ENCODE data around the gene PLCE1. TPM values are rescaled to one million over a fixed set of nuclear protein-coding genes. Genes with fewer than 3 reads are reported as not detected.

The PLCE1 gene
- total and polyA plus RNA-seq, 2 experiments from 2014 or later, result 4.7 to 10.8 TPM

- peaks cover 44% of the 10 kb centered on the region for H3K4me1 ChIP-seq (ENCODE audit: insufficient read depth)
- H3K9me2 ChIP-seq (replicated peaks; ENCODE audit: insufficient read depth), result no peaks in the 10 kb centered on the region
- no peaks in the 10 kb centered on the region for H3K9me3 ChIP-seq (ENCODE audit: low read depth)
- H3K36me3 ChIP-seq (replicated peaks; ENCODE audit: insufficient read depth, low read depth), result no peaks in the 10 kb centered on the region
- 89% methylated on average over 3 of the region's 3 CpGs for WGBS (ENCODE audit: low lambda C conversion rate, missing lambda C conversion rate)
- no peak for DNase-seq (ENCODE audit: low spot score)
- H2AFZ ChIP-seq, result no peak overlapping the region
- no peaks in the 10 kb centered on the region for H4K20me1 ChIP-seq (ENCODE audit: insufficient read depth, poor library complexity, severe bottlenecking)
- TF ChIP-seq EZH2 (IDR thresholded peaks at IDR 0.05; ENCODE audit: borderline replicate concordance), result no peak
- no peak for TF ChIP-seq CTCF (IDR thresholded peaks at IDR 0.05; ENCODE audit: poor library complexity)
- no peak for TF ChIP-seq EZH2phosphoT487 (IDR thresholded peaks at IDR 0.05; ENCODE audit: low read depth, severe bottlenecking, unreplicated experiment)
- H3K27ac ChIP-seq, result no peak overlapping the region
- no peaks in the 10 kb centered on the region for H3K27me3 ChIP-seq
- peaks cover 38% of the 10 kb centered on the region for H3K79me2 ChIP-seq
- H3K4me2 ChIP-seq, result no peak overlapping the region
- no peak overlapping the region for H3K4me3 ChIP-seq
Observed at GRCh38 chr10:94002156-94002555, 8.4 kb downstream of the PLCE1 start.

- H3K9me3 ChIP-seq (ENCODE audit: low read depth), result no peaks in the 10 kb centered on the region
- H3K9me2 ChIP-seq (replicated peaks; ENCODE audit: insufficient read depth), result no peaks in the 10 kb centered on the region
- H3K4me3 ChIP-seq, result no peak overlapping the region
- H2AFZ ChIP-seq, result no peak overlapping the region
- DNase-seq (ENCODE audit: low spot score), result no peak
- H3K27me3 ChIP-seq, result no peaks in the 10 kb centered on the region
- no peak overlapping the region for H3K4me2 ChIP-seq
- TF ChIP-seq CTCF (IDR thresholded peaks at IDR 0.05; ENCODE audit: poor library complexity), result no peak
- no peak for TF ChIP-seq EZH2 (IDR thresholded peaks at IDR 0.05; ENCODE audit: borderline replicate concordance)
- TF ChIP-seq EZH2phosphoT487 (IDR thresholded peaks at IDR 0.05; ENCODE audit: low read depth, severe bottlenecking, unreplicated experiment), result no peak
- peaks cover 49% of the 10 kb centered on the region for H3K4me1 ChIP-seq (ENCODE audit: insufficient read depth)
- H3K36me3 ChIP-seq (replicated peaks; ENCODE audit: insufficient read depth, low read depth), result no peaks in the 10 kb centered on the region
- 89% methylated on average over 3 of the region's 3 CpGs for WGBS (ENCODE audit: low lambda C conversion rate, missing lambda C conversion rate)
- H4K20me1 ChIP-seq (ENCODE audit: insufficient read depth, poor library complexity, severe bottlenecking), result no peaks in the 10 kb centered on the region
- peaks cover 26% of the 10 kb centered on the region for H3K79me2 ChIP-seq
- no peak overlapping the region for H3K27ac ChIP-seq
Observed at GRCh38 chr10:94003488-94003887, 9.8 kb downstream of the PLCE1 start.

GRCh38 chr10:94005050-94005449 lies 11.3 kb downstream of the PLCE1 start:
- TF ChIP-seq EZH2 (IDR thresholded peaks at IDR 0.05; ENCODE audit: borderline replicate concordance) (no peak), EZH2phosphoT487 (IDR thresholded peaks at IDR 0.05; ENCODE audit: low read depth, severe bottlenecking, unreplicated experiment) (no peak), CTCF (IDR thresholded peaks at IDR 0.05; ENCODE audit: poor library complexity) (no peak)
- peak overlapping the region; percentile 91 for H3K27ac ChIP-seq
- WGBS (ENCODE audit: low lambda C conversion rate, missing lambda C conversion rate), result 65% methylated on average over 2 of the region's 2 CpGs
- H4K20me1 ChIP-seq (ENCODE audit: insufficient read depth, poor library complexity, severe bottlenecking), result no peaks in the 10 kb centered on the region
- H3K9me3 ChIP-seq (ENCODE audit: low read depth), result no peaks in the 10 kb centered on the region
- no peaks in the 10 kb centered on the region for H3K27me3 ChIP-seq
- H2AFZ ChIP-seq, result no peak overlapping the region
- H3K4me2 ChIP-seq, result no peak overlapping the region
- peaks cover 40% of the 10 kb centered on the region for H3K4me1 ChIP-seq (ENCODE audit: insufficient read depth)
- DNase-seq (ENCODE audit: low spot score), result no peak
- no peaks in the 10 kb centered on the region for H3K36me3 ChIP-seq (replicated peaks; ENCODE audit: insufficient read depth, low read depth)
- H3K4me3 ChIP-seq, result no peak overlapping the region
- H3K9me2 ChIP-seq (replicated peaks; ENCODE audit: insufficient read depth), result no peaks in the 10 kb centered on the region
- H3K79me2 ChIP-seq, result peaks cover 27% of the 10 kb centered on the region

Data from hepatocyte (in vitro differentiated cells).